Left lung (tissue), 10 donors: ENCODE measurements around the gene MCL1. TPM values are rescaled to one million over a fixed set of nuclear protein-coding genes. Genes with fewer than 3 reads are reported as not detected.
"Not testable (repeated sequence)": the region's sequence is repeated elsewhere in the genome, so short reads cannot be mapped to it uniquely, and the experiment has no call there.

Experiments
- ATAC-seq: fragments of 200-7000 bp; cut with Tn5 transposase; one replicate; pipeline ENCODE4 v1.9.1; 2020; ENCODE audit warnings: moderate library complexity
- DNase-seq, 4 donors: peaks; one replicate each; pipeline ENCODE4 v3.0.0-alpha.2; 2013 to 2020
- H3K27ac ChIP-seq, 2 donors: fragments of 200-600 bp; sonication (generic) in 1 of 2; one replicate each; pipeline versions ENCODE4 v1.5.0 to v1.8.0; 2020 to 2021
- H3K27me3 ChIP-seq, 2 donors: fragments of 200-600 bp; sonication (generic) in 1 of 2; one replicate each; pipeline versions ENCODE4 v1.5.0 to v1.8.0; 2020 to 2021
- H3K36me3 ChIP-seq, 2 donors: fragments of 200-600 bp; sonication (generic) in 1 of 2; one replicate each; pipeline versions ENCODE4 v1.5.0 to v1.8.0; 2020 to 2021
- H3K4me1 ChIP-seq, 2 donors: fragments of 200-600 bp; one replicate each; pipeline ENCODE4 v1.8.0; 2021
- H3K4me3 ChIP-seq, 2 donors: fragments of 200-600 bp; sonication (generic) in 1 of 2; one replicate each; pipeline versions ENCODE4 v1.5.0 to v1.8.0; 2020 to 2021; ENCODE audit warnings: mild to moderate bottlenecking in 1 of 2
- H3K9me3 ChIP-seq, 2 donors: fragments of 200-600 bp; sonication (generic) in 1 of 2; one replicate each; pipeline versions ENCODE4 v1.5.0 to v1.8.0; 2020 to 2021
- intact Hi-C, 2 donors: fragments of 100-400 bp; cut with DNase I; formaldehyde crosslinking; loops; one replicate each; pipeline versions ENCODE4 v1.11.2 to v1.14.2; 2022
- polyA plus RNA-seq, 6 donors: library from polyadenylated mRNA; unstranded; fragments of 120-200 nt; gene quantifications; one replicate each; pipeline ENCODE4 v1.2.1, GENCODE V29; 2013; ENCODE audit not compliant: insufficient read length in 6 of 6
- total RNA-seq, 2 donors: library from RNA; stranded (reverse); fragmentation: NEBNext Ultra II Directional; extraction: Animal tissue kit (Norgen Biotek cat#: 25700); gene quantifications; one replicate each; pipeline ENCODE4 v1.2.1, GENCODE V29; 2021
- TF ChIP-seq, protein P1 (sequence below), 2 donors: fragments of 200-600 bp; sonication (generic) in 1 of 2; IDR thresholded peaks; one replicate each; pipeline versions ENCODE4 v1.5.0 to v1.8.0; 2021; ENCODE audit warnings: antibody characterized with exemption in 2 of 2
- donor health status: DM: no; HTN: yes; CAD: no.
- donor health status: DM: no; HTN: no; CAD: no.

Gene MCL1
- total and polyA plus RNA-seq, 8 donors = 114 to 280 (median 184) TPM

- Histone ChIP-seq H3K4me3 (peak overlapping the region in 1 of 2 donors; percentile 32), H3K36me3 (peaks cover 0 to 27% of the 10 kb centered on the region in 2 donors), H3K27me3 (no peaks in the 10 kb centered on the region), H3K27ac (peak overlapping the region; percentile 100), H3K4me1 (peaks cover 81 to 98% of the 10 kb centered on the region in 2 donors), H3K9me3 (no peaks in the 10 kb centered on the region)
- intact Hi-C loops = no loop called here
- ATAC-seq (no peak), DNase-seq (no peak)
- TF ChIP-seq, protein P1, sequence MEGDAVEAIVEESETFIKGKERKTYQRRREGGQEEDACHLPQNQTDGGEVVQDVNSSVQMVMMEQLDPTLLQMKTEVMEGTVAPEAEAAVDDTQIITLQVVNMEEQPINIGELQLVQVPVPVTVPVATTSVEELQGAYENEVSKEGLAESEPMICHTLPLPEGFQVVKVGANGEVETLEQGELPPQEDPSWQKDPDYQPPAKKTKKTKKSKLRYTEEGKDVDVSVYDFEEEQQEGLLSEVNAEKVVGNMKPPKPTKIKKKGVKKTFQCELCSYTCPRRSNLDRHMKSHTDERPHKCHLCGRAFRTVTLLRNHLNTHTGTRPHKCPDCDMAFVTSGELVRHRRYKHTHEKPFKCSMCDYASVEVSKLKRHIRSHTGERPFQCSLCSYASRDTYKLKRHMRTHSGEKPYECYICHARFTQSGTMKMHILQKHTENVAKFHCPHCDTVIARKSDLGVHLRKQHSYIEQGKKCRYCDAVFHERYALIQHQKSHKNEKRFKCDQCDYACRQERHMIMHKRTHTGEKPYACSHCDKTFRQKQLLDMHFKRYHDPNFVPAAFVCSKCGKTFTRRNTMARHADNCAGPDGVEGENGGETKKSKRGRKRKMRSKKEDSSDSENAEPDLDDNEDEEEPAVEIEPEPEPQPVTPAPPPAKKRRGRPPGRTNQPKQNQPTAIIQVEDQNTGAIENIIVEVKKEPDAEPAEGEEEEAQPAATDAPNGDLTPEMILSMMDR (IDR thresholded peaks at IDR 0.05) = no peak
Observed at GRCh38 chr1:150566589-150567340, 12.6 kb downstream of the MCL1 start.

GRCh38 chr1:150565240-150565991 is 14.0 kb downstream of the MCL1 start:
- H3K27me3 ChIP-seq, ATAC-seq, H3K9me3 ChIP-seq, DNase-seq, intact Hi-C loops, H3K4me3 ChIP-seq: not testable (repeated sequence)
- Histone ChIP-seq H3K27ac (peak overlapping the region; percentile 100), H3K36me3 (peaks cover 0 to 14% of the 10 kb centered on the region in 2 donors), H3K4me1 (peaks cover 77 to 91% of the 10 kb centered on the region in 2 donors)

GRCh38 chr1:150564051-150564991 is 15.1 kb downstream of the MCL1 start:
- Histone ChIP-seq H3K27me3 (no peaks in the 10 kb centered on the region), H3K36me3 (peaks cover 0 to 5% of the 10 kb centered on the region in 2 donors), H3K4me3 (no peak overlapping the region), H3K4me1 (peaks cover 81 to 91% of the 10 kb centered on the region in 2 donors), H3K9me3 (no peaks in the 10 kb centered on the region), H3K27ac (peak overlapping the region; percentile 100)
- TF ChIP-seq, protein P1 (IDR thresholded peaks at IDR 0.05) = no peak
- intact Hi-C loops = loop anchor here in 1 of 2 donors (5.0 kb wide), 1 partner anchor 58 kb away; no protein-coding TSS in a partner anchor
- no peak for DNase-seq
- ATAC-seq = no peak

DNA sequence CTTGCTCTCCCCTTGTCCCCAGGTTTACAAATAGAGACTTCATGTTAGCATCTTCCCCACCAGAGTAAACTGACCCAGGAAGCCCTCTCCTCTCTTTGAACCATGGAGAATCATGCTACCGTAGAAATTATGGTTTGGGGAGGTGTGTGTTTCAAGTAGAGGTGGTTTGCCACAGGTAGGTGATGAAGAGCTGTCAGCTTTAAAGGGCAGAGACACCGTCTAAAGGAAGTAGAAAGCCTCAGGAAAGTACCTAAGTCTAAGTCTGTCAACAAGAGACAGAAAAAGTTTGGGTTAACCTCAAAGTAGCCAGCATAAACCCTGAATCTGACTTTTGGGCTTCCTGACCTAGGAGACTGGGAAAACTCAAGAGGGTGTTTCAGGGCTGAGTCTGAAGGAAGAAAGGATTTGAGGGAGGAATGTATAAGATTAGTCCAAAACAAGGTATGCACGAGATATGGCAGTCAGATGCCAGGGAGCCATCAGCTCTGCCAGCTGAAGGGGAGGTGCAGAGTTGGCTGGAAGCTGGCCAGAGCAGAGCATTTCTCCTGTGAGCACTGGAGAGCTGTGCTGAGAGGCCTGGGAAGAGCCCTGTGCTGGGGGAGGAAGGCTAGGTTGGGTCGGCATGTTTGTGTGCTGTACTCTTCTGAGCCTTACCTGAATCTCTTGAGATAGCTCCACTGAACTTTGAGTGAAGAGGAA is 15.9 kb downstream of the MCL1 start:
- H3K4me3 ChIP-seq = peak overlapping the region in 1 of 2 donors; percentile 50
- intact Hi-C loops = loop anchor here in 1 of 2 donors (5.0 kb wide), 1 partner anchor 59 kb away; no protein-coding TSS in a partner anchor
- H3K36me3 ChIP-seq = peaks cover 0 to 14% of the 10 kb centered on the region in 2 donors
- peaks cover 76 to 91% of the 10 kb centered on the region in 2 donors for H3K4me1 ChIP-seq
- ATAC-seq = no peak
- H3K9me3 ChIP-seq = no peaks in the 10 kb centered on the region
- DNase-seq = peak in 1 of 4 donors; percentile 83
- peak overlapping the region; percentile 100 for H3K27ac ChIP-seq
- H3K27me3 ChIP-seq = no peaks in the 10 kb centered on the region
- TF ChIP-seq, protein P1 (IDR thresholded peaks at IDR 0.05) = no peak
